NCI-H748 treated with DMSO at 0.1 percent for 48 hours (cell line): ENCODE results near the gene MUS81.
"Not testable (repeated sequence)": the region's sequence is repeated elsewhere in the genome, so short reads cannot be mapped to it uniquely, and the experiment has no call there.

Source experiments
- DNase-seq: peaks from one replicate; lab custom pipeline; 2025; lab: John Stamatoyannopoulos, UW

The MUS81 gene

DNA sequence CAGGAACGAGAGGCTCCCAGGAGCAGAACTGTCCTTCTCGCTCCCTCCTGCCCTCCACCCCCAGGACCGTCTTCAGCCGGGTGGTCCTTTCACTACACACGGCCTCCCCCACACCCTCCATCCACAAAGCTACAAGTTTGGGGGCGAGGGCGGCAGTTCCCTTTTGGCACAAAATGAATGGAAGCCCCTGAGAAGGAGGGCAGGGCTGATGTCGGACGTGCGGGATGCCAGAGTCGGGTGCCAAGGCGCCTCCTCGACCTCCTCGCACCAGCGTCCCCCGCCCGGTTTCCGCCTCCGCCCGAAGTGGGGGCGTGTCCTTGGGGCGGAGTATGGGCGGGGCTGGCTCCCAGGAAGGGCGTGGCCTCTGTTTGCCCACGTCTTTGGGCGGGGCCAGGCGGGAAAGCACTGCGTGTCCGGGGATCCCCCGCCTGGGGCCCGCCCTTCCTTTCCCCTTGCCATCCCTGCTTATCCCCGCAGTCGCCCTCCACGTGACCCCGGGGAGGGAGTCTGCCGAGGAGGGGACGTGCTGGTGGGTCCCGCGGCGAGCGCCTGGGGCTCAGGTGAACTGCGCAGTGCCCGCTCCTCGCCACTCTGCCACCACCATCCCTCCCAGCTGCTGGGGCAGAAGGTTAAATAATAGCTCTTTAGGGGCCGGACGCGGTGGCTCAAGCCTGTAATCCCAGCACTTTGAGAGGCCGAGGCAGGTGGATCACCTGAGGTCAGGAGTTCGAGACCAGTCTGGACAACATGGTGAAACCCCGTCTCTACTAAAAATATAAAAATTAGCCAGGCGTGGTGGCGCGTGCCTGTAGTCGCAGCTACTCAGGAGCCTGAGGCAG, 13.3 kb downstream of the MUS81 start:
- DNase-seq: peak; percentile 85

GRCh38 chr11:65879617-65880016, 19.4 kb downstream of the MUS81 start, which contains the start of gene CTSW:
CTSW (plus strand) TSS chr11:65879837; CDS start chr11:65879855, 18 bp downstream.
- DNase-seq: no peak

DNA sequence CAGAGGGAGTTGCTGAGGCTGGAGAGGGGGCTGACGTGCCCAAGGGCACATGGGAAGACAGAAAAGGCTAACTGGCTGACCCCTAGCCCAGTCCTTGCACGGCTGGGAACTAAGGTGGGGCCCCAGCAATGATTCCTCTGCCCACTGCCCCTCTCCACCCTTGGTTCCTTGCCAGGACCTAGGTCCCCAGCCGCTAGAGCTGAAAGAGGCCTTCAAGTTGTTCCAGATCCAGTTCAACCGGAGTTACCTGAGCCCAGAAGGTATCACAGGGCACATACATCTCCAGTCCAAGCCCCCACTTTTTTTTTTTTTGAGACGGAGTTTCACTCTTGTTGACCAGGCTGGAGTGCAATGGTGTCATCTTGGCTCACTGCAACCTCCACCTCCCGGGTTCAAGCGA, 19.8 kb downstream of the MUS81 start:
- DNase-seq: no peak

DNA sequence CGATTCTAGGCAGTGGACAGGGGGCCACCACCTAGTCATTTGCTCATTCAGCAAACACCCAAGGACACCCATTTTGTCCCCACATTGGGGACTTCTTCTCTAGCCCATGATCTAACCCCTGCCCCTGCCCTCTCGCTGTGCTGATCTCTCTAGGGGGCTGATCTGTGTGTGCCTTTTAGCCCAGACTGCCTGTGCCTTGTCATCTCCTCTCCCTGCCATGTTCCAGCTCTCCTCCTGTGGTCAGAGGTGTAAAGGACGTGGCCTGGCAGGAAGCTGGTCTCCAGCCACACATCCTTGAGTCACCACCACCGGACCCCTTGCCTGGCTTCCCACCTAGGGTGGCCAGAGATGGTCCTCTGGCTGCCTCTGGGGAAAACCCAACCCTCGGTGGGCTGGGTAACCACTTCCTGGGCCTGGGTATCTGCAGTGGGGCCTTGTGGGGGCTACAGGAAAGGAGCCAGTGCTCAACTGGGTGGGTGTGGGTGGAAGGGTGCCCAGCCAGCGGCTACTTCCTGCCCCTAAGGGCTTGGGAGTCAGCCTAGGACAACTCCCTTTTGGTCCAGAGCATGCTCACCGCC, 20.7 kb downstream of the MUS81 start:
- DNase-seq: no peak

GRCh38 chr11:65882120-65883057, 22.2 kb downstream of the MUS81 start:
- no peak for DNase-seq

DNA sequence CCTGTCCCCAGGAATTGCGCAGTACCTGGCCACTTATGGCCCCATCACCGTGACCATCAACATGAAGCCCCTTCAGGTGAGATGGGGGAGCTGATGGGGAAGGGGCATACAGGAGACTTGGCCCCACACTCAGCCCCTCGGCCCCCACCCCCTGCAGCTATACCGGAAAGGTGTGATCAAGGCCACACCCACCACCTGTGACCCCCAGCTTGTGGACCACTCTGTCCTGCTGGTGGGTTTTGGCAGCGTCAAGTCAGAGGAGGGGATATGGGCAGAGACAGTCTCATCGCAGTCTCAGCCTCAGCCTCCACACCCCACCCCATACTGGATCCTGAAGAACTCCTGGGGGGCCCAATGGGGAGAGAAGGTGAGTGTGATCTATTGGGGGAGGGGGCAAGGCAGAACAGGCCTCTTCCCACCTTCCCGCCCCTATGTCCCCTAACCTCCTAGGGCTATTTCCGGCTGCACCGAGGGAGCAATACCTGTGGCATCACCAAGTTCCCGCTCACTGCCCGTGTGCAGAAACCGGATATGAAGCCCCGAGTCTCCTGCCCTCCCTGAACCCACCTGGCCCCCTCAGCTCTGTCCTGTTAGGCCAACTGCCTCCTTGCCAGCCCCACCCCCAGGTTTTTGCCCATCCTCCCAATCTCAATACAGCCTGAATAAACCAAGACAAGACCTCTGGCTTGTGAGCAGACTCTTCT, 23.0 kb downstream of the MUS81 start:
- no peak for DNase-seq

DNA sequence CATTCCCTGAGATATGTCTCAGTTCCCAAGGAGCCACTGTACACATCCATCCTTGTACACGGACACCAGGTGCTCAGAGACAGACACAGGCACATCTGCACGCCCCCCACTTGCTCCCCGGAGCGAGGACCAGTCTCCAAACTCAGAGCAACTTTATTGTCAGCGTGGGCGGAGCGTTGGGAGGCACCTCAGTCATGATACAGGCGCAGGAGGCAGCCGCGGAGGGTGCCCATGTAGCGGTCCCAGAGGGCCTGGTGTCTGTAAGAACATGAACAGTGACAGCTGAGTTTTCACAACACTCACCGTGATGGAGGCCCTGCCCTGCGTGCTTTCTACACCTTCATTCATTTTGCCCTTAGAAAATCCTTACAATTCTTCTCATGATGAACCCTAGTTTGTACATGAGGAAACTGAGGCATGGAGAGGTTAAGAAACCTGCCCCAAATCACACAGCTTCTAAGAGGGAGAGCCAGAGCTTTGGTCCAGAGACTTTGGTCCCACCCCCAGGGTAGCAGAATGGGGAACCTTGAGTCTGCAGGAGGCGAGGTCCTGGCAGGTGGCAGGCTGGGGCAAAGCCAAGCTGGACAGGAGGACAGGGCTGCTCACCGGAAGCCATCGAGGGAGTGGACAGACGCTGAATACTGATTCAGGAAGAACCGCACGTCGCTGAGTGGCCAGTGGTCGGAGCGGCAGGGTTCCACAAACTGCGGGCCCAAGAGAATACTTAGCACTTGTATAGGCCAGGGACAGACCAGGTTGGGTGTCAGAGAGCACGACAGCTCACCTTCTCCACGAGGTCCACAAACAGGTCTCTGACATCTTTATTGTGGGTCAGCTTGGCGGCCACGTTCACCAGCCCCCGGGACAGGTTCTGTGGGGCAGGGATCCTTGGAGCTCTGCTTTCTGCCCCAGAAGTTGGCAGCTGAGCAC, 23.8 kb downstream of the MUS81 start:
- no peak for DNase-seq

DNA sequence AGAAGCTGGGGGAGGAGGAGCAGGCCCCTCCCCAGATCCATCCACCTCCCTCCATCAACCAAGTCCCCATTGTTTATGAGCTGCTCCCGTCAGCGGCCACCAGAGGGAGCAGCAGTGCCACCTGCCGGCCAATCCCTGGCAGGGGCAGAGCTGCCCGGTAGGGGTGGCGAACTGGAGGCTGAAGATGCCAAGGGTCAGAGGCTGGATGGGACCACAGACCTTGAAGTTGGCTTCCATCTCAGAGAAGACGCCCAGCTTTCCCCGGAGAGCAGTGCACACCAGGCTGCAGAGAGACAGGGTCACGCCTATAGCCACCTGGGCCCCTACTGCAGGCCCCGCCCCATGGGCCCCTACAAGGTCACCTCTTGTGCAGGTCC, 24.5 kb downstream of the MUS81 start:
- peak; percentile 48 for DNase-seq

- DNase-seq: no peak
Measured at GRCh38 chr11:65885231-65885630, 25.0 kb downstream of the MUS81 start.

DNA sequence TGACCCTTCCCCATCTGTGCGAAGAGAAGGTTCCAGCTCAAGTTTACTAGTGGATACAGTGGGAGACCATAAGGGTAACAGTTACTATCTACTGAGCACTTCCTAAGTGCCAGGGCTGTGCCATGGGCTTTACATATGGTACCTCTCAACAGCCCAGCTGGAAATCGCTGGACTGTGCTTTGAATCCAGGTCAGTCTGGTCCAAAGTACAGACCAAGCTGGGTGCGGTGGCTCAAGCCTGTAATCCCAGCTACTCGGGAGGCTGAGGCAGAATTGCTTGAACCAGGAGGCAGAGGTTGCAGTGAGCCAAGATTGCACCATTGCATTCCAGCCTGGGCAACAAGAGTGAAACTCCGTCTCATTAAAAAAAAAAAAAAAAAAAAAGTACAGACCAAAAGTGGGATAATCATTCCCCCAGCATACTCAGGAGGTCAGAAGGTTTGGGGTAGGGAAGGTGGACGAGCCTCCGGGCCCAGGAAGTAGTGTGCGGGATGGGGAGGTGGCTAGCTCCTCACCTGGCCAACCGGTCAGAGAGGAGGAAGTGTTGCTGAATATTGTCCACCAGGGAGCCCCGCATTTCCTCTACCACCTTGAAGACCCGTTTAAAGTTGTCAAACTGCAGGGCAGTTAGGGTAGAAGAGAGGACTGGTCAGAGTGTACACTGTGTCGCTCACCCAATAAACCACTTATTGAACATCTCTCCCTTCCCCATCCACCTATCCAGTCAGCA, 25.7 kb downstream of the MUS81 start:
- DNase-seq: no peak

DNA sequence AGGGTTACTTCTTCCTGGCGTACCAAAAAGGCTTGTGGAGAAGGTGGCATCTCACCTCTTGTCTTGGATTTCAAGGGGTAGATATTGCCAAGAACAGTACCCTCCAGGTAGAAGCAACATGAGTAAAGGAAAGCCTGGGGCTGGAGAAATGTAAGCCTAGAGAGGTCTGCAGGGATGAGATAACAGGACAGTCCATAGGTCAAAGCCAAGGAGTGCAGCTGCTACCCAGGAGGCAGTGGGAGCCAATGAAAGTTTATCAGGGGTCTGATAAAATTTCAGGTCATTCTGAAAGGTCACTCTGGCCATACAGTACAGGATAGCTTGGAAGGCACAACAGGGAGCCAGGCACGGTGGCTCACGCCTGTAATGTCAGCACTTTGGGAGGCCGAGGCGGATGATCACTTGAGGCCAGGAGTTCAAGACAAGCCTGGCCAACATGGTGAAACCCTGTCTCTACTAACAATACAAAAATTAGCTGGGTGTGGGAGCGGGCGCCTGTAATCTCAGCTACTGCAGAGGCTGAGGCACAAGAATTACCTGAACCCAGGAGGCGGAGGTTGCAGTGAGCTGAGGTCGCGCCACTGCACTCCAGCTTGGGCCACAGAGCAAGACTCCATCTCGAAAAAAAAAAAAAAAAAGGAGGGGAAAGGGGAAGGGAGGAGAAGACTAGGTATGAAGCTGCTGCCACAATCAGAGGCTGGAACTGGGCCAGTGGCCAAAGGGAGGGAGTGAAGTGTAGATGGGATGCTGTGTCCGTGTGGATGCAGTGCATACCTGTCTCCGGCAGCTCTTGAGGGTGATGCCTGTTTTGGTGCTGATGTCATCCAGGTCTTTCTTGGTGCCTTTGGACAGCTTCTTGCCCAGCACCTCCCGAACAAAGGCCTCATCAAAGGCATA, 26.8 kb downstream of the MUS81 start:
- DNase-seq: no peak

DNA sequence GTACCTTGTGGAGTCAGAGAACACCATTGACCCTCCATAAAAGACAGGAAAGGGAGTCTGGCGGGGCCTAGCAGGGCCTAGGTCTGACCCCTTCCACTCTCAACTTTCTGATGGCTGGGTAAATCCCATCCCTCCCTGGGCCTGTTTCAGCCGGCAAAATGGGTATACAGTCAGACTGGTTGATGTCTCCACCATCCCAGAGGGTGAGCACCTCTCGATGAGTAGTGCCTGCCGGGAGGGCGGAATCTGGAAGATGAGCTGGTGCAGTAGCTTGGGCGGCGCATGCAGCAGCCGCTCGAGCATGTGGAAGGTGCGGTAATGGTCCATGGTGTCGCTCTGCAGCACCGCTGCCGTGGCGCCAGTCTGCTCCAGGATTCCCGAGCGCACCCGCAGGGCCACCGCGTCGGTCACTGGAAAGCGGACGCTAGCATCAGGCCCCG, 27.5 kb downstream of the MUS81 start:
- DNase-seq: no peak

- peak; percentile 93 for DNase-seq
Measured at GRCh38 chr11:65888163-65888814, 28.1 kb downstream of the MUS81 start, which contains the start of gene FIBP. FIBP (minus strand) TSS chr11:65888471; CDS start chr11:65888418, 53 bp downstream.

DNA sequence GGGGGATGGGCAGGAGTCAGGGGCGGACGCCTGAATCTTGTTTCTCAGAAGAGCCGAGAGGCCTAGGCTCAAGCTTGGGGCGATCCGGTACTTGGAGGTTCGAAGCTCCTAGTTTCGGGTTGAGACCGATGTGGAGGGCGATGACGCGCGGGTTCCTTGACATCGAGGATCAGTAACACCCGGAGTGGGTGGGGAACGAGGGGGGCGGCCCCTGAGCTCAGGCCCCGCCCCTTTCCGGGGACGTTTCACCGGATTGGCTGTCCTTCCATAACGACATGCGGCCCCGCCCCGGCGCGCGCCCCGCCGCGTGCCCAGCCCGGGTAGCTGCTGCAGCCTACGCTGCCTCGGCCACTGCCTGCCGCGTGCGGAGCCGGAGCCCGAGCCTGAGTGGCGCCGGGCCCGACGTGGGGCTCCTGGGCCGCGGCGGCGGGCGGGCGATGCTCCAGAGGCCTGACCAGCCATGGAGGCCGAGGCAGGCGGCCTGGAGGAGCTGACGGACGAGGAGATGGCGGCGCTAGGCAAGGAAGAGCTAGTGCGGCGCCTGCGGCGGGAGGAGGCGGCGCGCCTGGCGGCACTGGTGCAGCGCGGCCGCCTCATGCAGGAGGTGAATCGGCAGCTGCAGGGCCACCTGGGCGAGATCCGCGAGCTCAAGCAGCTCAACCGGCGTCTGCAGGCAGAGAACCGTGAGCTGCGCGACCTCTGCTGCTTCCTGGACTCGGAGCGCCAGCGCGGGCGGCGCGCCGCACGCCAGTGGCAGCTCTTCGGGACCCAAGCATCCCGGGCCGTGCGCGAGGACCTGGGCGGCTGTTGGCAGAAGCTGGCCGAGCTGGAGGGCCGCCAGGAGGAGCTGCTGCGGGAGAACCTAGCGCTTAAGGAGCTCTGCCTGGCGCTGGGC, 30.3 kb downstream of the MUS81 start, which contains the start of gene CCDC85B:
TSS of gene CCDC85B (plus strand) at position 350 of the 895 bp plus-strand sequence. CDS start at position 461, 111 bp downstream.
- peak; percentile 82 for DNase-seq

DNA sequence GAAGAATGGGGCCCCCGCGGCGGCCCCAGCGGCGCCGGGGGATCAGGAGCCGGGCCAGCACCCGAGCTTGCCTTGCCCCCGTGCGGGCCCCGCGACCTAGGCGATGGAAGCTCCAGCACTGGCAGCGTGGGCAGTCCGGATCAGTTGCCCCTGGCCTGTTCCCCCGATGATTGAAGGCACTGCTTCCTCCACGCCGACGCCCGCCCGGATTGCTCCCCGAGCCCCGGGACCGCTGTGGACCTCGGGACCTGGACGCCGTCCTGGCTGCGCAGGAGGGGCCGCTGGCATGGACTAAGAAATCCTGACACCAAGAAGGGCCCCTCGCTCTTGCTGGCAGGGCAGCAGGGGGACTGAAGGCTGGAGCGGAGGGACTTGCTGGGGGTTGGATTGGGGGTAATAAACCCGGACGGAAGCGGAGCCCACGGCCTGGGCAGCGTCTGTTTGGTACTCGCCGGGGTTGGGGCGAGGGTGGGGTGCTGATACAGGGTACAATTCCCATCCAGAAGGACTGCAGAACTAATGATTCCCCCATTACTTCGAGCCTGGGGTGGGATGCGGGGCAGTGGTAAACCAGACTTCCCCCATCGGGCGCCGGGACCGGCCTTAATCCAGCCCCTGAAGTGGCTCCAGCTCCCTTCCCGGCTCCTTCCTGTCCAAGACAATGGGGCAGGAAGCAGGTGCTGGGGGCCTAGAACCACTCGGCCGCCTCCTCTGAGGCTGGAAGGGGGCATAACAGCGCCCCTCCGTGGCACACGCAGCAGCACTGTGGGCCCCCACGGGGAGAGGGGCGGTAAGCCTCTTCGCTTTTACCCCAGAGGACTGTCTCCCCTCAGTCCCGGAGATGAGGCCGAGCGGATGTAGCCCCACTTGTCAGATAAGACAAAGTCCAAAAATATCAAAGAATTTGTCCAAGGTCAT, 31.2 kb downstream of the MUS81 start:
- DNase-seq: peak; percentile 8

- not testable (repeated sequence) for DNase-seq
Measured at GRCh38 chr11:65892137-65892540, 31.9 kb downstream of the MUS81 start.
